GM12801 (cell line): ENCODE data around the gene GALP.

Experiments used
- CTCF ChIP-seq: IDR thresholded peaks from one replicate; pipeline ENCODE4 v1.5.1; 2011; ENCODE audit warnings: control low read depth; ENCODE audit not compliant: insufficient read length; ENCODE audit errors: extremely low read depth

The GALP gene

GRCh38 chr19:56159622-56160271 is 16.1 kb upstream of the GALP start:
- no peak for TF ChIP-seq CTCF

GRCh38 chr19:56161534-56161933 is 14.3 kb upstream of the GALP start:
- TF ChIP-seq CTCF, result no peak

GRCh38 chr19:56162258-56162657 is 13.6 kb upstream of the GALP start:
- TF ChIP-seq CTCF, result no peak

- no peak for TF ChIP-seq CTCF
Measured at GRCh38 chr19:56163097-56163496, 12.7 kb upstream of the GALP start.

GRCh38 chr19:56167064-56167578 is 8.7 kb upstream of the GALP start:
- no peak for TF ChIP-seq CTCF

- no peak for TF ChIP-seq CTCF
Measured at GRCh38 chr19:56170261-56170660, 5.5 kb upstream of the GALP start.

GRCh38 chr19:56174086-56174485 is 1.7 kb upstream of the GALP start:
- TF ChIP-seq CTCF, result no peak
